ENCODE data around the gene MIF4GD.

DNA sequence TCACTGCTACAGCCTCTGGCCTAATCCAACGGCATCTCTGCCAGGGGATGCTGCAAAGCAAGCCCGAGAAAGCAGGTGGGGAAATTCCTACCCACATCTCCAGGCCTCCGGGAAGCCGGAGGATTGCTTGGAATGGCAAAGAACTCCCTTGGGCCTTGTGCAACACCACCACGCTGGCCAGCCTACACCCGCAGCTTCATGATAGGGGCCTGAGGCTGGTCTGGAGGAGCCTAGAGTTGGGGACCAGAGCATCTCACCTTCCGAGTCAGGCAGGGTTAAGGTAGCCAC, 29.9 kb downstream of the MIF4GD start:
- TF ChIP-seq, protein P1, sequence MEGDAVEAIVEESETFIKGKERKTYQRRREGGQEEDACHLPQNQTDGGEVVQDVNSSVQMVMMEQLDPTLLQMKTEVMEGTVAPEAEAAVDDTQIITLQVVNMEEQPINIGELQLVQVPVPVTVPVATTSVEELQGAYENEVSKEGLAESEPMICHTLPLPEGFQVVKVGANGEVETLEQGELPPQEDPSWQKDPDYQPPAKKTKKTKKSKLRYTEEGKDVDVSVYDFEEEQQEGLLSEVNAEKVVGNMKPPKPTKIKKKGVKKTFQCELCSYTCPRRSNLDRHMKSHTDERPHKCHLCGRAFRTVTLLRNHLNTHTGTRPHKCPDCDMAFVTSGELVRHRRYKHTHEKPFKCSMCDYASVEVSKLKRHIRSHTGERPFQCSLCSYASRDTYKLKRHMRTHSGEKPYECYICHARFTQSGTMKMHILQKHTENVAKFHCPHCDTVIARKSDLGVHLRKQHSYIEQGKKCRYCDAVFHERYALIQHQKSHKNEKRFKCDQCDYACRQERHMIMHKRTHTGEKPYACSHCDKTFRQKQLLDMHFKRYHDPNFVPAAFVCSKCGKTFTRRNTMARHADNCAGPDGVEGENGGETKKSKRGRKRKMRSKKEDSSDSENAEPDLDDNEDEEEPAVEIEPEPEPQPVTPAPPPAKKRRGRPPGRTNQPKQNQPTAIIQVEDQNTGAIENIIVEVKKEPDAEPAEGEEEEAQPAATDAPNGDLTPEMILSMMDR (IDR thresholded peaks at IDR 0.05) = no peak
- no peak for TF ChIP-seq EP300 (IDR thresholded peaks at IDR 0.05)
